ENCODE measurements around the gene TCF7L1.

- TF ChIP-seq CTCF (IDR thresholded peaks at IDR 0.05) (no peak), SIN3A (IDR thresholded peaks at IDR 0.05; ENCODE audit: borderline replicate concordance, insufficient read depth, low read depth, low read length) (no peak), POLR2AphosphoS5 (IDR thresholded peaks at IDR 0.05; ENCODE audit: low read depth, low read length) (no peak), TCF7L2 (IDR thresholded peaks at IDR 0.05; ENCODE audit: low read depth, low read length) (no peak), REST (IDR thresholded peaks at IDR 0.05; ENCODE audit: insufficient read depth in 1 of 2, low read depth in 2 of 2, low read length in 1 of 2) (no peak)
Measured at GRCh38 chr2:85135660-85135914, 2.4 kb downstream of the TCF7L1 start.

Data from Panc1 (cell line).